Smooth muscle cell (in vitro differentiated cells): Measurements from ENCODE around the gene NELL1. TPM values are rescaled to one million over a fixed set of nuclear protein-coding genes. Genes with fewer than 3 reads are reported as not detected.

Source experiments
- DNase-seq: peaks from one replicate; lab custom pipeline; 2025; ENCODE audit not compliant: unreplicated experiment; lab: John Stamatoyannopoulos, UW
- H2AFZ ChIP-seq: fragments of 200-600 bp; sonication (generic); 2 replicates; pipeline ENCODE4 v1.6.0; 2016; ENCODE audit warnings: antibody characterized with exemption, low read depth, mild to moderate bottlenecking
- H3F3A ChIP-seq: fragments of 200-600 bp; sonication (generic); 2 replicates; pipeline ENCODE4 v1.6.0; 2017; ENCODE audit warnings: antibody characterized with exemption, low read depth
- H3K27ac ChIP-seq: fragments of 200-600 bp; sonication (generic); 2 replicates; pipeline ENCODE4 v1.5.1; 2016; ENCODE audit warnings: low read depth, mild to moderate bottlenecking
- H3K27me3 ChIP-seq: fragments of 200-600 bp; sonication (generic); 2 replicates; pipeline ENCODE4 v1.6.1; 2016; ENCODE audit warnings: low read depth, mild to moderate bottlenecking
- H3K36me3 ChIP-seq: fragments of 200-600 bp; sonication (generic); 2 replicates; pipeline ENCODE4 v1.5.1; 2016; ENCODE audit warnings: low read depth
- H3K4me1 ChIP-seq: fragments of 200-600 bp; sonication (generic); 2 replicates; pipeline ENCODE4 v1.5.1; 2016; ENCODE audit warnings: low read depth
- H3K4me2 ChIP-seq: fragments of 200-600 bp; sonication (generic); 2 replicates; pipeline ENCODE4 v1.6.0; 2016; ENCODE audit warnings: mild to moderate bottlenecking
- H3K4me3 ChIP-seq: fragments of 200-600 bp; sonication (generic); 2 replicates; pipeline ENCODE4 v1.5.1; 2016; ENCODE audit warnings: mild to moderate bottlenecking
- H3K79me2 ChIP-seq: fragments of 200-600 bp; sonication (generic); 2 replicates; pipeline ENCODE4 v1.6.0; 2016; ENCODE audit warnings: low read depth, mild to moderate bottlenecking
- H3K9ac ChIP-seq: fragments of 200-600 bp; sonication (generic); 2 replicates; pipeline ENCODE4 v1.6.0; 2016; ENCODE audit warnings: low read depth
- H3K9me3 ChIP-seq: fragments of 200-600 bp; sonication (generic); replicated peaks from 2 replicates; pipeline ENCODE4 v1.5.1; 2016; ENCODE audit warnings: low read depth
- H4K20me1 ChIP-seq: fragments of 200-600 bp; sonication (generic); 2 replicates; pipeline ENCODE4 v1.6.0; 2016; ENCODE audit warnings: low read depth
- CTCF ChIP-seq: fragments of 200-600 bp; sonication (generic); IDR thresholded peaks from 2 replicates; pipeline ENCODE4 v1.5.1; 2017; ENCODE audit warnings: borderline replicate concordance, mild to moderate bottlenecking, antibody characterized with exemption; ENCODE audit not compliant: insufficient read depth, poor library complexity, severe bottlenecking
- WGBS: methylation state at CpG from one replicate; pipeline ENCODE4 v1.1.7; 2016; ENCODE audit warnings: low lambda C conversion rate; 5-methylcytosine and 5-hydroxymethylcytosine counted together
- polyA plus RNA-seq: library from polyadenylated mRNA; unstranded; fragments of >200 nt; fragmentation: Nextera tagmentation; extraction: Ambion mirVana; gene quantifications from 2 replicates; pipeline ENCODE4 v1.2.1, GENCODE V29; 2016
- total RNA-seq: library from RNA; depleted of rRNA; stranded (reverse); fragments of >200 nt; gene quantifications from 2 replicates; pipeline ENCODE4 v1.2.3, GENCODE V29; 2014

NELL1 gene
- total and polyA plus RNA-seq, 2 experiments from 2014 or later, result not detected

GRCh38 chr11:21072558-21072957 is 403.2 kb downstream of the NELL1 start:
- Histone ChIP-seq H3K36me3 (no peaks in the 10 kb centered on the region), H2AFZ (no peak overlapping the region), H3K4me2 (no peak overlapping the region), H3K27ac (no peak overlapping the region), H3K9me3 (no peaks in the 10 kb centered on the region), H3K79me2 (no peaks in the 10 kb centered on the region), H3K9ac (no peak overlapping the region), H3F3A (no peaks in the 10 kb centered on the region), H3K4me1 (peaks cover 18% of the 10 kb centered on the region), H3K4me3 (no peak overlapping the region), H3K27me3 (no peaks in the 10 kb centered on the region), H4K20me1 (no peaks in the 10 kb centered on the region)
- 95% methylated on average over 3 of the region's 3 CpGs for WGBS
- no peak for TF ChIP-seq CTCF
- no peak for DNase-seq

GRCh38 chr11:21082853-21083252 is 413.5 kb downstream of the NELL1 start:
- no peaks in the 10 kb centered on the region for H3F3A ChIP-seq
- no peaks in the 10 kb centered on the region for H3K4me1 ChIP-seq
- no peaks in the 10 kb centered on the region for H4K20me1 ChIP-seq
- H3K79me2 ChIP-seq, result no peaks in the 10 kb centered on the region
- H2AFZ ChIP-seq, result no peak overlapping the region
- TF ChIP-seq CTCF, result no peak
- no peak overlapping the region for H3K4me2 ChIP-seq
- no peaks in the 10 kb centered on the region for H3K36me3 ChIP-seq
- no peak overlapping the region for H3K4me3 ChIP-seq
- no peaks in the 10 kb centered on the region for H3K27me3 ChIP-seq
- DNase-seq, result no peak
- 95% methylated on average over 3 of the region's 3 CpGs for WGBS
- no peak overlapping the region for H3K9ac ChIP-seq
- no peaks in the 10 kb centered on the region for H3K9me3 ChIP-seq
- H3K27ac ChIP-seq, result no peak overlapping the region

DNA sequence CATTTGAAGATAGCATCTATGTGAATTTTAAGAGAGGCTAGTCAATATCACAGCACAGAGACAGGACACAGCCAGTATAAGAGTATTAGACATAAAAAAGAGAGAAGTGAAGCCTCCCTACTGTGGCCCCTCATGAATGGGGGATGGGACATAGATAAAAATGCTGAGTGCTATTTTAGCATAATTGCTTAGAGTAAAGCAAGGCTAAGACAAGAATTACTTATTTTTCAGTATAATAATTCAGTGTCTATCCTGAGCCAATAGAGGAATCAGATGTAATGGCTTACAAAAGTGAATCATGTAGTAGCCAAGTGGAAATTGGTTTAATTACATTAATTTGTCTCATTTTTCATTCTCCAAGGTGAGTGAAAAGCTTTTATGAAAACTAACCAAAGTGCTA is 419.5 kb downstream of the NELL1 start:
- DNase-seq, result no peak
- no peaks in the 10 kb centered on the region for H3K27me3 ChIP-seq
- no peaks in the 10 kb centered on the region for H3K4me1 ChIP-seq
- H3K4me3 ChIP-seq, result no peak overlapping the region
- no peak overlapping the region for H3K27ac ChIP-seq
- no peaks in the 10 kb centered on the region for H4K20me1 ChIP-seq
- H3K4me2 ChIP-seq, result no peak overlapping the region
- no peak overlapping the region for H2AFZ ChIP-seq
- H3K9me3 ChIP-seq, result no peaks in the 10 kb centered on the region
- no peak for TF ChIP-seq CTCF
- no peaks in the 10 kb centered on the region for H3F3A ChIP-seq
- H3K79me2 ChIP-seq, result no peaks in the 10 kb centered on the region
- H3K36me3 ChIP-seq, result no peaks in the 10 kb centered on the region
- no peak overlapping the region for H3K9ac ChIP-seq

DNA sequence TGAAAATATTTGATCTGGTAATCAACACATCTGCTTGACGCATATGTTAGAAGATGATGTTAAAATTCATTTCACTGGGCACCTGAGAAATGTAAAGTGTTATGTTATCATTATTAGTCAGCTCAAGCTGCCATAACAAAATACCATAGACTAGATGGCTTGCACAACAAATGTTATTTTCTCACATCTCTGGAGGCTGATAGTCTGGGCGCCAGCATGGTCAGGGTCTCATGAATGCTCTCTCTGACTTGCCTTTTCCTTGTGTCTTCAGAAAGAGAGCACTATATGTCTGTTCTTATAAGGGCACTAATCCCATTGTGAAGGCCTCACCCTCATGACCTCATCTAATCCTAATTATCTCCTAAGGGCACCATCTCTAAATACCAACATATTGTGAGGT is 435.3 kb downstream of the NELL1 start:
- no peak overlapping the region for H3K9ac ChIP-seq
- no peaks in the 10 kb centered on the region for H4K20me1 ChIP-seq
- no peak for TF ChIP-seq CTCF
- no peak overlapping the region for H3K4me2 ChIP-seq
- no peaks in the 10 kb centered on the region for H3K27me3 ChIP-seq
- H3K27ac ChIP-seq, result no peak overlapping the region
- H3K4me3 ChIP-seq, result no peak overlapping the region
- DNase-seq, result no peak
- no peaks in the 10 kb centered on the region for H3F3A ChIP-seq
- H3K79me2 ChIP-seq, result no peaks in the 10 kb centered on the region
- WGBS, result 94% methylated on average over 2 of the region's 2 CpGs
- no peak overlapping the region for H2AFZ ChIP-seq
- H3K9me3 ChIP-seq, result no peaks in the 10 kb centered on the region
- no peaks in the 10 kb centered on the region for H3K4me1 ChIP-seq
- no peaks in the 10 kb centered on the region for H3K36me3 ChIP-seq
